Nephron (organoid): ENCODE results near the gene CACNA2D1.
"Not testable (repeated sequence)": the region's sequence is repeated elsewhere in the genome, so short reads cannot be mapped to it uniquely, and the experiment has no call there.

ENCODE experiments used
- H3K27ac Mint-ChIP-seq, 3 experiments: 2 replicates each; pipeline ENCODE4 v1.8.0; 2020; ENCODE audit warnings: mixed read lengths in 3 of 3, mild to moderate bottlenecking in 2 of 3, moderate library complexity in 1 of 3
- H3K27me3 Mint-ChIP-seq: 2 replicates; pipeline ENCODE4 v1.8.0; 2021; ENCODE audit warnings: low read depth, mild to moderate bottlenecking, moderate library complexity, mixed read lengths
- H3K36me3 Mint-ChIP-seq: 2 replicates; pipeline ENCODE4 v1.8.0; 2020; ENCODE audit warnings: low read depth, mixed read lengths
- H3K4me1 Mint-ChIP-seq: 2 replicates; pipeline ENCODE4 v1.8.0; 2020; ENCODE audit warnings: mixed read lengths
- H3K4me3 Mint-ChIP-seq, 3 experiments: 2 replicates each; pipeline ENCODE4 v1.8.0; 2020; ENCODE audit warnings: mild to moderate bottlenecking in 3 of 3, mixed read lengths in 3 of 3, moderate library complexity in 2 of 3
- H3K9me3 Mint-ChIP-seq: 2 replicates; pipeline ENCODE4 v1.8.0; 2020; ENCODE audit warnings: mixed read lengths
- TF ChIP-seq, protein P1 (sequence below), 3 experiments: fragments of 200-600 bp; sonication (generic); IDR thresholded peaks; one replicate each; pipeline ENCODE4 v1.5.0; 2021; ENCODE audit warnings: antibody characterized with exemption in 3 of 3; ENCODE audit not compliant: unreplicated experiment in 3 of 3

CACNA2D1 gene

DNA sequence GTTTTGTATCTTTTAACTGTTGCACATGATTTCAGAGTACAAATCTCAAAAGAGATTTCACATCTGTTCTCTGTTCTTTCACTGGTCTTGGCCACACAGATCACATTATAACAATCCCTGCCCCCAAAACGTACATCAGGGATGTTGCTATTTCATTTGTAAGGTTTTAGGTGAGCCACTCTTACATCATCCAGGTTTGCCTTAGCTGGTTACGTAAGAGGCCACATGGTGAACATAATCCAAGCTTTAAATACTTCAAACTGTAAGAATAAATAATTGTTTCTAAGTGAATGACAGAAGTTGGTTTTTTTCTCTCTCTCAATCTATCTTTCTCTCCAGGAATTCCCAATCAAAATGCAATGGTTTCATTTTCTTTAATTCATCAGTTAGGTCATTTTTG, 427.8 kb downstream of the CACNA2D1 start:
- TF ChIP-seq, protein P1, sequence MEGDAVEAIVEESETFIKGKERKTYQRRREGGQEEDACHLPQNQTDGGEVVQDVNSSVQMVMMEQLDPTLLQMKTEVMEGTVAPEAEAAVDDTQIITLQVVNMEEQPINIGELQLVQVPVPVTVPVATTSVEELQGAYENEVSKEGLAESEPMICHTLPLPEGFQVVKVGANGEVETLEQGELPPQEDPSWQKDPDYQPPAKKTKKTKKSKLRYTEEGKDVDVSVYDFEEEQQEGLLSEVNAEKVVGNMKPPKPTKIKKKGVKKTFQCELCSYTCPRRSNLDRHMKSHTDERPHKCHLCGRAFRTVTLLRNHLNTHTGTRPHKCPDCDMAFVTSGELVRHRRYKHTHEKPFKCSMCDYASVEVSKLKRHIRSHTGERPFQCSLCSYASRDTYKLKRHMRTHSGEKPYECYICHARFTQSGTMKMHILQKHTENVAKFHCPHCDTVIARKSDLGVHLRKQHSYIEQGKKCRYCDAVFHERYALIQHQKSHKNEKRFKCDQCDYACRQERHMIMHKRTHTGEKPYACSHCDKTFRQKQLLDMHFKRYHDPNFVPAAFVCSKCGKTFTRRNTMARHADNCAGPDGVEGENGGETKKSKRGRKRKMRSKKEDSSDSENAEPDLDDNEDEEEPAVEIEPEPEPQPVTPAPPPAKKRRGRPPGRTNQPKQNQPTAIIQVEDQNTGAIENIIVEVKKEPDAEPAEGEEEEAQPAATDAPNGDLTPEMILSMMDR (IDR thresholded peaks at IDR 0.05; ENCODE audit: unreplicated experiment in 3 of 3), result no peak
- peaks cover 3% of the 10 kb centered on the region for H3K36me3 Mint-ChIP-seq
- H3K4me3 Mint-ChIP-seq, result no peak overlapping the region
- no peaks in the 10 kb centered on the region for H3K27me3 Mint-ChIP-seq
- peaks cover 32% of the 10 kb centered on the region for H3K4me1 Mint-ChIP-seq
- no peaks in the 10 kb centered on the region for H3K9me3 Mint-ChIP-seq
- H3K27ac Mint-ChIP-seq, result peak overlapping the region; percentile 36 to 70 (median 49)

DNA sequence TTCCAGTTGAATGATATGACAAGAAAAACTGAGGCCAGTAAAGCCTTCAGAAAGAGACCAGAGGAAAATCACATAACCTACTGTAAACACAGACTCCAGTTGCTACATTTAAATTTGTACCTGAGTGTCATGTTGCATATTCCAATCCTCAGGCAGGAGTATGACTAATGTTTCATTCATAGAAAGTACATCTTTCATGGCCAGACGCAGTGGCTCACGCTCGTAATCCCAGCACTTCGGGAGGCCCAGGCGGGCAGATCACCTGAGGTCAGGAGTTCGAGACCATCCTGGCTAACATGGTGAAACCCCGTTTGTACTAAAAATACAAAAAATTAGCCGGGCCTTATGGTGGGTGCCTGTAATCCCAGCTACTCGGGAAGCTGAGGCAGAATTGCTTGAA, 429.0 kb downstream of the CACNA2D1 start:
- H3K36me3 Mint-ChIP-seq, H3K4me3 Mint-ChIP-seq, H3K27me3 Mint-ChIP-seq, H3K27ac Mint-ChIP-seq, H3K9me3 Mint-ChIP-seq: not testable (repeated sequence)
- H3K4me1 Mint-ChIP-seq, result peaks cover 24% of the 10 kb centered on the region

DNA sequence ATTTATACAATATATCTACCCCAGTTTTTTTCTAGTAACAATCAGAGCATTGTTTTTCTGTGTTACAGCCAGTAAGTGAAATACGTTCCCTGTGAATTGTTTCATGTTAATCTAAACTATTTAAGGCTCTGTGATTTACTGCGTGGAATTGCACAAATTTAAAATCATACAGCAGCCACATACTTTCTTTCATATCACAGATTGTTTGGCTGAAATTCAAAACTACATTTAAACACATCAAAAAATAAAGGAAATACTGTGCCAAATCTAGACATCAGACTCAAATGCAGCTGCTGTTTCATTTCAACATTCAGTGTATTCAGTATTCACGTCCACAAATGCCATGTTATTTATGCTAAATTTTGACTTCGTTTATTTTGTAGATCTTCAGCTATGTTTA, 431.1 kb downstream of the CACNA2D1 start:
- Mint-ChIP-seq H3K4me3 (no peak overlapping the region), H3K27ac (peak overlapping the region in 1 of 3 experiments; percentile 75), H3K4me1 (peaks cover 18% of the 10 kb centered on the region), H3K27me3 (no peaks in the 10 kb centered on the region), H3K36me3 (peaks cover 6% of the 10 kb centered on the region), H3K9me3 (no peaks in the 10 kb centered on the region)
- TF ChIP-seq, protein P1 (IDR thresholded peaks at IDR 0.05; ENCODE audit: unreplicated experiment in 3 of 3), result no peak

DNA sequence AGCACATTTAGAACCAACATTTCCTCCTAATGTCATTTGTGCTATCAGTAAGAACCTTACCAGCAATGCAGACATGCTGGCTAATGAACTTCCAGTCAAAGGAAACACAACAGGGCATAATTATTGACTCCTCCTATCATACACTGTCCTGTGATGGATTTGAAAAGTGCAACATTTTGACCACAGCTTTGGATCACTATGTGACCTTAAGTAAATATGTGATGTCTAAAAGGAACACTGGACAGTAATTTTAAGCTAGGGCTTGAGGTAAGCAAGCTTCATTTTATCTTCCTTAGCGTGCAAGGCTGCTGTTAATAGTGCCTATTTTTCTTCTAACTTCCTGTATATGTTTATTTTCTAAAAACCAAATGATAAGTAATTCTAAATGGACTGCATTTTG, 433.2 kb downstream of the CACNA2D1 start:
- Mint-ChIP-seq H3K27ac (no peak overlapping the region), H3K36me3 (peaks cover 6% of the 10 kb centered on the region), H3K9me3 (no peaks in the 10 kb centered on the region), H3K27me3 (no peaks in the 10 kb centered on the region), H3K4me3 (no peak overlapping the region), H3K4me1 (peaks cover 6% of the 10 kb centered on the region)
- TF ChIP-seq, protein P1 (IDR thresholded peaks at IDR 0.05; ENCODE audit: unreplicated experiment in 3 of 3), result no peak

DNA sequence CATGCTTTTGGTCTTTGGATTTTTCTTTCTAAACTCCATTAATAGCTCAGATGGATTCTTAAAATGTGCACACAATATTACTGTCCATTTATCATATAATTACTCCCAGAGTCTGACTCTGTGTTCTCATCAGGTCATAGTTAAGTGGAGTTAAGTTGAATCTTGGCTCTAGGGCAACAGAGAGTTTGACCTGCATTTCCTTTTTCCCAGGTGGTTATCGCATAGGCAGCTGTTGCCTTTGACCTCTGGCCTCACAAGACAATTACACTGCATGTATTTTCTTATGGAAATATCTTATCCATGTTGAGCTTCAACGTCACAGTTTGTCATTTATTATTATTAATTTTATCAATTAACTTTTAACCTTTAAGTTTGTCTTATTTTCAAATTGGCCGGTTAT, 436.3 kb downstream of the CACNA2D1 start:
- no peaks in the 10 kb centered on the region for H3K27me3 Mint-ChIP-seq
- H3K4me3 Mint-ChIP-seq, result no peak overlapping the region
- H3K4me1 Mint-ChIP-seq, result peaks cover 3% of the 10 kb centered on the region
- H3K9me3 Mint-ChIP-seq, result no peaks in the 10 kb centered on the region
- peaks cover 12% of the 10 kb centered on the region for H3K36me3 Mint-ChIP-seq
- H3K27ac Mint-ChIP-seq, result no peak overlapping the region
- TF ChIP-seq, protein P1 (IDR thresholded peaks at IDR 0.05; ENCODE audit: unreplicated experiment in 3 of 3), result no peak

DNA sequence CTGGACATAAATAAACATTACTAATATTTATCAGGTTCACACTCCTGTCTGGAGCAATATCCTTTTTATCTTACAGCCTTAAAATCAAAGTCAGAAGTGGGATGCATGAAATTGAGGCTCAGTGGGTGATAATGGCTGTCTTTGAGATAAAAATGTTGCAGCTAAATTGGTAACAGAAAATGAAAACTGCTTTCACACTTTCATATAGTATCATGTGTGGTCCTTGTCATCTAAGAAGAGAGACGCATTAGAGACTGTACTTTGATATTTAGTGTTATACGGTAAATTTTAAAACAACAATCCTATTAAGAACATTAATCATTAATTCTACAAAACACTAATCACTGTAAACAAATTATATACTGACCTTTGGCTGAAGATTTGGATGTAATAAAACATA, 438.5 kb downstream of the CACNA2D1 start:
- Mint-ChIP-seq H3K27me3 (no peaks in the 10 kb centered on the region), H3K27ac (no peak overlapping the region)
- TF ChIP-seq, protein P1 (IDR thresholded peaks at IDR 0.05; ENCODE audit: unreplicated experiment in 3 of 3), result no peak

More for the DNA sequence above, 438.5 kb downstream of the CACNA2D1 start:
- no peaks in the 10 kb centered on the region for H3K9me3 Mint-ChIP-seq
- H3K4me3 Mint-ChIP-seq, result no peak overlapping the region
- H3K36me3 Mint-ChIP-seq, result peaks cover 11% of the 10 kb centered on the region
- H3K4me1 Mint-ChIP-seq, result no peaks in the 10 kb centered on the region
